Urothelium cell line (cell line): Measurements from ENCODE around the gene OGFOD3.
A peak's percentile ranks its signal among the peaks of the same experiment; 100 is the strongest.
"Not testable (repeated sequence)": the region's sequence is repeated elsewhere in the genome, so short reads cannot be mapped to it uniquely, and the experiment has no call there.

Source experiments
- DNase-seq: peaks from one replicate; pipeline ENCODE4 v3.0.0; 2011; ENCODE audit warnings: low spot score, mixed read lengths
- FAIRE-seq: peaks from 2 replicates; lab custom pipeline; 2011; peaks lifted over from hg19 to GRCh38; lab: Jason Lieb, UNC

The OGFOD3 gene

GRCh38 chr17:82377294-82377693 is 41.1 kb downstream of the OGFOD3 start:
- not testable (repeated sequence) for DNase-seq, FAIRE-seq

GRCh38 chr17:82376042-82376730 is 42.2 kb downstream of the OGFOD3 start:
- DNase-seq, result no peak
- no peak for FAIRE-seq

GRCh38 chr17:82375359-82376041 is 42.9 kb downstream of the OGFOD3 start:
- DNase-seq (no peak), FAIRE-seq (peak; percentile 70)

- FAIRE-seq (no peak), DNase-seq (no peak)
Observed at GRCh38 chr17:82374626-82375331, 43.6 kb downstream of the OGFOD3 start.

GRCh38 chr17:82373731-82374625 is 44.4 kb downstream of the OGFOD3 start:
- DNase-seq (no peak), FAIRE-seq (no peak)

GRCh38 chr17:82373072-82373452 is 45.3 kb downstream of the OGFOD3 start:
- FAIRE-seq, DNase-seq: not testable (repeated sequence)

- DNase-seq (no peak), FAIRE-seq (no peak)
Observed at GRCh38 chr17:82372249-82373071, 45.9 kb downstream of the OGFOD3 start.

- DNase-seq (no peak), FAIRE-seq (no peak)
Observed at GRCh38 chr17:82371333-82372248, 46.8 kb downstream of the OGFOD3 start, which contains the start of gene UTS2R. Gene UTS2R (plus strand): TSS chr17:82371765. CDS start chr17:82374325, 2,560 bp downstream.

GRCh38 chr17:82370471-82371332 is 47.7 kb downstream of the OGFOD3 start:
- no peak for DNase-seq
- no peak for FAIRE-seq

GRCh38 chr17:82369211-82369610 is 49.2 kb downstream of the OGFOD3 start:
- no peak for FAIRE-seq
- no peak for DNase-seq

GRCh38 chr17:82367724-82368524 is 50.5 kb downstream of the OGFOD3 start:
- no peak for FAIRE-seq
- DNase-seq, result no peak

GRCh38 chr17:82366749-82367148 is 51.6 kb downstream of the OGFOD3 start:
- DNase-seq (no peak), FAIRE-seq (no peak)

- FAIRE-seq (no peak), DNase-seq (no peak)
Observed at GRCh38 chr17:82365606-82366295, 52.6 kb downstream of the OGFOD3 start.

GRCh38 chr17:82361885-82362633 is 56.3 kb downstream of the OGFOD3 start:
- FAIRE-seq, result no peak
- DNase-seq, result no peak

- FAIRE-seq, DNase-seq: not testable (repeated sequence)
Observed at GRCh38 chr17:82359451-82360074, 58.8 kb downstream of the OGFOD3 start.
